CD14-positive monocyte (primary cell): ENCODE measurements around the gene P2RY13. TPM values are rescaled to one million over a fixed set of nuclear protein-coding genes. Genes with fewer than 3 reads are reported as not detected.

Experiments
- DNase-seq, 3 donors: peaks; one replicate each; pipeline ENCODE4 v3.0.0-alpha.2; 2011 to 2022
- H2AFZ ChIP-seq: 2 replicates; pipeline ENCODE4 v1.6.0; 2012; ENCODE audit warnings: mild to moderate bottlenecking, low read depth, low read length, inconsistent platforms; ENCODE audit not compliant: insufficient read depth, poor library complexity, severe bottlenecking
- H3K27ac ChIP-seq, 2 donors: 1 replicate in 1 of 2; 2 replicates in 1 of 2; pipeline ENCODE4 v1.5.1; 2012 to 2013; ENCODE audit warnings: low read length in 2 of 2, control low read depth in 1 of 2, inconsistent platforms in 1 of 2, low read depth in 1 of 2, mild to moderate bottlenecking in 1 of 2
- H3K27me3 ChIP-seq, 2 donors: one replicate each; pipeline versions ENCODE4 v1.6.0 to v1.6.1; 2011 to 2013; ENCODE audit warnings: low read length in 2 of 2; ENCODE audit not compliant: control insufficient read depth in 2 of 2, insufficient read depth in 2 of 2
- H3K36me3 ChIP-seq, 2 donors: replicated peaks in 1 of 2; 1 replicate in 1 of 2; 2 replicates in 1 of 2; pipeline versions ENCODE4 v1.5.1 to v1.6.1; 2012 to 2013; ENCODE audit warnings: low read length in 2 of 2, control low read depth in 1 of 2, inconsistent platforms in 1 of 2, mild to moderate bottlenecking in 1 of 2; ENCODE audit not compliant: insufficient read depth in 2 of 2, control insufficient read depth in 1 of 2
- H3K4me1 ChIP-seq, 2 donors: 1 replicate in 1 of 2; 2 replicates in 1 of 2; pipeline versions ENCODE4 v1.5.1 to v1.6.1; 2012 to 2013; ENCODE audit warnings: low read length in 2 of 2, control low read depth in 1 of 2, inconsistent platforms in 1 of 2, mild to moderate bottlenecking in 1 of 2, moderate library complexity in 1 of 2; ENCODE audit not compliant: insufficient read depth in 2 of 2, control insufficient read depth in 1 of 2
- H3K4me2 ChIP-seq: replicated peaks from 2 replicates; pipeline ENCODE3; 2012; ENCODE audit warnings: low read length, moderate library complexity, mild to moderate bottlenecking; ENCODE audit not compliant: poor library complexity, severe bottlenecking; ENCODE audit errors: extremely low read depth
- H3K4me3 ChIP-seq, 3 experiments: fragments of 200-600 bp in 1 of 3; sonication (generic) in 1 of 3; replicated peaks in 1 of 3; 1 replicate in 2 of 3; 2 replicates in 1 of 3; pipeline ENCODE4 v1.5.1; 2011 to 2013; ENCODE audit warnings: low read length in 3 of 3, mild to moderate bottlenecking in 3 of 3, control low read depth in 2 of 3, low read depth in 2 of 3, inconsistent platforms in 1 of 3, moderate library complexity in 1 of 3
- H3K79me2 ChIP-seq: 2 replicates; pipeline ENCODE4 v1.6.0; 2012; ENCODE audit warnings: mild to moderate bottlenecking, control low read depth, inconsistent platforms, low read length, moderate library complexity; ENCODE audit not compliant: insufficient read depth
- H3K9ac ChIP-seq: 2 replicates; pipeline ENCODE4 v1.6.0; 2017; ENCODE audit warnings: low read length, mild to moderate bottlenecking; ENCODE audit not compliant: insufficient read depth, poor library complexity, severe bottlenecking
- H3K9me3 ChIP-seq, 2 donors: replicated peaks in 1 of 2; 1 replicate in 1 of 2; 2 replicates in 1 of 2; pipeline versions ENCODE4 v1.5.1 to v1.6.1; 2012 to 2013; ENCODE audit warnings: low read length in 2 of 2, control low read depth in 1 of 2; ENCODE audit not compliant: control insufficient read depth in 1 of 2, insufficient read depth in 1 of 2
- H4K20me1 ChIP-seq: 2 replicates; pipeline ENCODE4 v1.6.0; 2012; ENCODE audit warnings: mild to moderate bottlenecking, low read length, control low read depth, moderate library complexity; ENCODE audit not compliant: insufficient read depth
- H3K27ac Mint-ChIP-seq, 7 donors: one replicate each; pipeline ENCODE4 v1.8.0; 2020; ENCODE audit warnings: mild to moderate bottlenecking in 7 of 7, mixed read lengths in 7 of 7, moderate library complexity in 6 of 7, inconsistent platforms in 2 of 7
- H3K27me3 Mint-ChIP-seq, 3 donors: one replicate each; pipeline ENCODE4 v1.8.0; 2021 to 2022; ENCODE audit warnings: low read depth in 3 of 3, mild to moderate bottlenecking in 3 of 3, mixed read lengths in 3 of 3, moderate library complexity in 3 of 3, inconsistent platforms in 1 of 3
- H3K36me3 Mint-ChIP-seq, 2 donors: one replicate each; pipeline ENCODE4 v1.8.0; 2020; ENCODE audit warnings: mixed read lengths in 2 of 2, inconsistent platforms in 1 of 2, mild to moderate bottlenecking in 1 of 2
- H3K4me1 Mint-ChIP-seq: one replicate; pipeline ENCODE4 v1.8.0; 2020; ENCODE audit warnings: mild to moderate bottlenecking, mixed read lengths
- H3K4me3 Mint-ChIP-seq, 2 donors: one replicate each; pipeline ENCODE4 v1.8.0; 2020; ENCODE audit warnings: mild to moderate bottlenecking in 2 of 2, mixed read lengths in 2 of 2, moderate library complexity in 1 of 2
- H3K9me3 Mint-ChIP-seq, 7 donors: one replicate each; pipeline ENCODE4 v1.8.0; 2020 to 2022; ENCODE audit warnings: mixed read lengths in 7 of 7, mild to moderate bottlenecking in 6 of 7, moderate library complexity in 6 of 7, inconsistent platforms in 2 of 7
- CTCF ChIP-seq: fragments of 200-600 bp; IDR thresholded peaks from one replicate; pipeline ENCODE4 v1.8.0; 2022; ENCODE audit warnings: antibody characterized with exemption, mild to moderate bottlenecking
- WGBS: methylation state at CpG from one replicate; pipeline ENCODE4 v1.1.5; 2013; ENCODE audit warnings: missing lambda C conversion rate; ENCODE audit not compliant: insufficient coverage; 5-methylcytosine and 5-hydroxymethylcytosine counted together
- intact Hi-C, 2 donors: fragments of 100-400 bp; cut with micrococcal nuclease; formaldehyde crosslinking; loops; one replicate each; pipeline versions ENCODE4 v1.15.0 to v1.15.1; 2023
- polyA plus RNA-seq, 3 donors: library from polyadenylated mRNA; depleted of rRNA in 1 of 3; unstranded in 2 of 3; stranded (reverse) in 1 of 3; fragments of 300-500 nt in 2 of 3; fragments of >200 nt in 1 of 3; fragmentation: Illumina TruSeq in 2 of 3; gene quantifications; 1 replicate in 2 of 3; 2 replicates in 1 of 3; pipeline ENCODE4 v1.2.3, GENCODE V29; 2012 to 2021

P2RY13 gene
- polyA plus RNA-seq, 3 donors: 45.6 to 144 (median 80.0) TPM

GRCh38 chr3:151289445-151289844, 39.9 kb downstream of the P2RY13 start:
- intact Hi-C loops: no loop called here
- H3K27ac ChIP-seq: no peak overlapping the region
- no peak for TF ChIP-seq CTCF
- no peak overlapping the region for H3K4me3 Mint-ChIP-seq
- H3K4me2 ChIP-seq: no peak overlapping the region
- H4K20me1 ChIP-seq: no peaks in the 10 kb centered on the region
- H3K27ac Mint-ChIP-seq: no peak overlapping the region
- H3K9me3 Mint-ChIP-seq: peaks cover 0 to 4% (median 0%) of the 10 kb centered on the region in 7 donors
- no peak for DNase-seq
- no peaks in the 10 kb centered on the region for H3K4me1 Mint-ChIP-seq
- H3K27me3 Mint-ChIP-seq: no peaks in the 10 kb centered on the region
- H3K79me2 ChIP-seq: no peaks in the 10 kb centered on the region
- no peaks in the 10 kb centered on the region for H3K36me3 ChIP-seq
- no peaks in the 10 kb centered on the region for H3K9me3 ChIP-seq
- H3K9ac ChIP-seq: no peak overlapping the region
- no peaks in the 10 kb centered on the region for H3K36me3 Mint-ChIP-seq
- H2AFZ ChIP-seq: no peak overlapping the region
- H3K27me3 ChIP-seq: no peaks in the 10 kb centered on the region
- no peaks in the 10 kb centered on the region for H3K4me1 ChIP-seq
- no CpG with 5 or more reads among the region's 3 CpGs for whole genome bisulfite sequencing
- H3K4me3 ChIP-seq: no peak overlapping the region

GRCh38 chr3:151285940-151286339, 43.4 kb downstream of the P2RY13 start:
- Mint-ChIP-seq H3K4me1 (no peaks in the 10 kb centered on the region), H3K9me3 (peaks cover 0 to 4% (median 0%) of the 10 kb centered on the region in 7 donors), H3K27me3 (no peaks in the 10 kb centered on the region), H3K36me3 (no peaks in the 10 kb centered on the region), H3K4me3 (no peak overlapping the region), H3K27ac (peak overlapping the region in 1 of 7 donors; percentile 1)
- H3K4me1 ChIP-seq: no peaks in the 10 kb centered on the region
- no peaks in the 10 kb centered on the region for H3K9me3 ChIP-seq
- intact Hi-C loops: no loop called here
- no peak for TF ChIP-seq CTCF
- no peak overlapping the region for H3K9ac ChIP-seq
- no peak for DNase-seq
- no peaks in the 10 kb centered on the region for H4K20me1 ChIP-seq
- no peaks in the 10 kb centered on the region for H3K36me3 ChIP-seq
- no peak overlapping the region for H3K4me3 ChIP-seq
- no CpG with 5 or more reads among the region's 1 CpG for WGBS
- peak overlapping the region; percentile 31 for H2AFZ ChIP-seq
- no peak overlapping the region for H3K4me2 ChIP-seq
- no peaks in the 10 kb centered on the region for H3K79me2 ChIP-seq
- H3K27me3 ChIP-seq: no peaks in the 10 kb centered on the region
- H3K27ac ChIP-seq: no peak overlapping the region
